Endothelial cell of hepatic sinusoid (primary cell): ENCODE data around the gene HS2ST1.
"Not testable (repeated sequence)": the region's sequence is repeated elsewhere in the genome, so short reads cannot be mapped to it uniquely, and the experiment has no call there.

ENCODE experiments used
- in situ Hi-C: cut with HindIII; loops from 2 replicates; pipeline ENCODE4 v1.10.0; 2017; ENCODE audit warnings: low sequenced_read_pairs

HS2ST1 gene

DNA sequence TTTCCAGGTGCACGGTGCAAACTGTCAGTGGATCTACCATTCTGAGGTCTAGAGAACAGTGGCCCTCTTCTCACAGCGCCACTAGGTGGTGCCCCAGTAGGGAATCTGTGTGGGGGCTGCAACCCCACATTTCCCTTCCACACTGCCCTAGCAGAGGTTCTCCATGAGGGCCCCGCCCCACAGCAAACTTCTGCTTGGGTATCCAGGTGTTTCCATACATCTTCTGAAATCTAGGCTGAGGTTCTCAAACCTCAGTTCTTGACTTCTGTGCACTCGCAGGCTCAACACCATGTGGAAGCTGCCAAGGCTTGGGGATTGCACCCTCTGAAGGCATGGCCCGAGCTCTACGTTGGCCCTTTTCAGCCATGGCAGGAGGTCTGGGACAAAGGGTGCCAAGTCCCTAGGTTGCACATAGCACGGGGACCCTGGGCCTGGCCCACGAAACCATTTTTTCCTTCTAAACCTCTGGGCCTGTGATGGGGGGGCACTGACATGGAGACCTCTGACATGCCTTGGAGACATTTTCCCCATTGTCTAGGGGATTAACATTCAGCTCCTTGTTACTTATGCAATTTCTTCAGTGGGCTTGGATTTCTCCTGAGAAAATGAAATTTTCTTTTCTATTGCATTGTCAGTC lies 10.0 kb downstream of the HS2ST1 start:
- in situ Hi-C loops: no loop called here

DNA sequence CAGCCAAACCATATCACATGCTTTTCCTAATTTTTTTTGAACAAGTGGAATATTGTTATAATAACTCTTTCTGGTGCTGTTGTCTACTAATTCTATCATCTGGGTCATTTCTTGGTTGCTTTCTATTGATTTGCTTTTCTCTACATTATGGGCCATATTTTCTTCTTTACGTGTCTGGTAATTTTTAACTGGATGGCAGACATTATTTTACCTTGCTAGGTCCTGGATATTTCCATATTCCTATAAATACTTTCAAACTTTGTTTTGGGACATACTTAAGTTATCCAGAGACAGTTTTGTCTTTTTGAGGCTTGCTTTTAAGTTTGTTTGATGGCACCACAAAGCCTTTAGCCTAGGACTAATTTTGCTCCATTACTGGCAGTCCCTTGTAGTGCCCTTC lies 11.3 kb downstream of the HS2ST1 start:
- in situ Hi-C loops: loop anchor here (5.0 kb wide), 1 partner anchor 67 kb away; no protein-coding TSS in a partner anchor

DNA sequence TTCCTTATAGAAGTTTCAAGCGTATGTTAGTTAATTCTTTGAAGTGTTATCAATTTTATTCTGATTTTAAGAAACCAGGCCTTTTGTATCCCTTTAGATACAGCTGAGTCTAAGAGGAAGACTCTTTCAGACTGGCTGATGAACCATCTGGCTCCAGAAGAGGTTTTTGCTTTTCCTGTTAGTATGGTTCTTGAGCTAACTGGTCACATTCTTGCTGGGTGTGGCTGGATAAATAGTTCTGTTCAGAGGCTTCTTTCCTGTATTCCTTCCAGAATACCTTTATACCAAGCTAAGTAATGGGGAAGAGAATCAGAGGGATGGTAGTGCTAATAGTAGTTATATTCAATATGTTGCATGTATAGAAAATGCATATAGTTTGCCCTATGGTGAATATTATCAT lies 12.4 kb downstream of the HS2ST1 start:
- in situ Hi-C loops: loop anchor here (5.0 kb wide), 1 partner anchor 65 kb away; no protein-coding TSS in a partner anchor

DNA sequence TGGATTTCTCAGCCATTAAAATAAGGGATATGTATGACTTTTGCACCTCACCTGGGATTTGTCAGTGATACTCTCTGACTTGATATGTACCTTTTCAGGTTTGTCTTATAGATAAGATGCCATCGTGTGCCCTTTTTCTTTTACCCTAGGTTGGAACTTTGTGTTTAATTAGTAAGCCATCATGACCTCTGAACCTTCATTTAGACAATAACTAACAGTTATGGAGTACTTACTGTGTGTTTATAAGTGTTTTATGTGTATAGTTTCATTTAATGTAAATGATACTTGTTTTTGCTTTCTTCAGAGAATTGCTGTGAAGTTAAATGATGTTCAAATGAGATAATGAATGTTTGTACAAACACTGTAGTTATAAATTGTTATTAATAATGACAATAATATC lies 14.4 kb downstream of the HS2ST1 start:
- in situ Hi-C loops: loop anchor here (5.0 kb wide), 1 partner anchor 63 kb away; no protein-coding TSS in a partner anchor

DNA sequence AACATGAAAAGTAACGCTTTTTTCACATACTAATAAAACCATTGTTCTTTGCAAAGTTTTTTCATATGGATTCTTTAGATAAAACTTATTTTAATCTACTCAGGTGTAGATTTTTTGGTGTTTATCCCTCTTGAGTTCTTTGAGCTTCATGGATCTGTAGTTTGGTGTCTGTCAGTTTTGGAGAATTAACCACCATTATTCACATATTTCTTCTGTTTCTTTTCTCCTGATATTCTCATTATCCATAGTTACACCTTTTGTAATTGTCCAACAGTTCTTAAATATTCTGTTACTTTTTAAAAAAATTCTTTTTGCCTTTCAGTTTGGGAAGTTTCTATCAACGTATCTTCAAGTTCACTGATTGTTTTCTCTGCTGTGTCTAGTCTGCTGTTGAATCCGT lies 18.6 kb downstream of the HS2ST1 start:
- in situ Hi-C loops: no loop called here

DNA sequence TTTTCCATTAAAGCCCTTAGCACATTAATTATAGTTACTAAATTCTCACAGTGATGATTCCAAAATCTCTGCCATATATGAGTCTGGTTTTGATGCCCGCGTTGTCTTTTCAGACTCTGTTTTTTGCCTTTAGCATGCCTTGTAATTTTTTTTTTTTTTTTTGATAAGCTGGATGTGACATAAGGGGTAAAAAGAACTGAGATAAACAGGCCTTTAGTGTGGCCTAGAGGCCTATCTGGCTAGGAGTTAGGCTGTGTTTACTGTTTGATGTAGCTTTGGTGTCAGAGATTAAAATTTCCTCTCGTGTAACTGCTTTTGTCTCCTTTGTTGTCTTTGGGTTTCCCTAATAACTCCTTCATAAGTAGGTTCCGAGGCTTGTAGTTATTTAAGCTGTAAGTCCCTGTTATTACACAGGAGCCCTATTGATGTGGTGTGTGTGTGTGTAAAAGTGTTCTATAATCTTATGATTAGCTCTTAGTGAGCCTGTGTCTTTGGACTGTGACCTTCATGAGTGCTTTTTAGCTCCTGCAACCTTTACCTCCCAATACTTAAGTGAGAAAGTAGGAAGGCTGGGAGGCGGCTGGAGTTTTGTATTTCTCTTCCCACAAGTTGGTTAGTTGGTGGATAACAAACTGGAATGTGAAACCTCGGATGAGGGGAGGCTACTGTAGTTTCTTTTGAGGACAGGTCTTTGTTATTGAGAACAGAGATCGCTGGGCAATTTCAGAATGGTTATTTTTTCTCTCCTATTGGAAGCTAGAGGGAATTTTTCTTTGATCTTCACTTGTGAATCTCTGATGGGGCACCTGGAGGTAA lies 19.3 kb downstream of the HS2ST1 start:
- in situ Hi-C loops: no loop called here

DNA sequence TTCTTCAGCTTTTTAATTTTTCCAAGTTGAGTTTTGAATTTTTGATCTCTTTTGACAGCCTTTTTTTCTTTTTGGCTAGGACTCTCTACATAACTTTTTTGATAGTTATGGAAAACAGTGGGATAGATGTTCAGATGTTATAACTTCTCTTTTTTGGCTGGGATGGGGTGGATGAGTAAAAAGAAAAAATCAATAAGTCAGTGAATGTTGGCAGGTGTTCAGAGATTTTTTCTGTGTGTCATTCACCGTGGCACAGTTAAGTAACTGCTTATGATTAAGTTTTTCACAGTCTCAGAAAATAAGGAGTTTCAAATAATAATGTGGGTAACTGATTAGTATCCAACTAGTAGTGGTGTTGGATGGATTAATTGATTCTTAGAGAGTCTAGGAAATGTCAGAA lies 24.0 kb downstream of the HS2ST1 start:
- in situ Hi-C loops: no loop called here

DNA sequence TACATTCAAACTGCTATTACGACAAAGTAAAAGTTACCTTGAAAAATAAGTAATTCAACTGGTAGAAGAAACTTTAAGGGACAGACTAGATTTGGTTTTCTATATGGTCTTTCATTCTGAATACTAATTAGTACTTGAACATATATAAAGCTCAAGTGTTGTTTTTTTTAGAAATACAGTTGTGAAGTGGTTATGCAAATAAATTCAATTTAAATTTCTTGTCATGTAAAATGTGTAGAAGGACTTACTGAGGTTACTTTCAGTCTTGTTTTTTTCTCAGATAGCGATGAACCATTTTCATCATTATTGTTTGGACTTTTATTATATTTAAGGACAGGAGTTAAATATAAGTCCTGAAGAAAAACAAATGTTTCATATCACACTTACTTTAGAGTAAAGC lies 24.4 kb downstream of the HS2ST1 start:
- in situ Hi-C loops: no loop called here

DNA sequence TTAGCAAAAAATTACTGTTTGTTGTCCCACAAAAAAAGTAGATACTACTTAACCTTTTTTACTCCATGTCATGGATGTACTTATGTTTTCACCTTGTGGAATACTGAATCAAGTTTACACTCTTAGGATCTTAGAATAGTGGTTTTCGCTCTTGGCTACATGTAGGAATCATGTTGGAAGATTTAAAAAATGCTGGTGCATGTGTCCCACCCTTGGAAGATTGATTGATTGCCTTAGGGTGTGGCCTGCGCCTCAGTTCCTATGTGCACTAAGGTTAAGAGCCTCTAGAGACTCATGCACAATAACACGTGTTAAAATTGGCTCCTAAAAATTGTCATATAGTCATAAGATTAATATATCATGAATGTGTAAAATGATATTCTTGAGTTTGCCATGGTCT lies 25.0 kb downstream of the HS2ST1 start:
- in situ Hi-C loops: no loop called here

DNA sequence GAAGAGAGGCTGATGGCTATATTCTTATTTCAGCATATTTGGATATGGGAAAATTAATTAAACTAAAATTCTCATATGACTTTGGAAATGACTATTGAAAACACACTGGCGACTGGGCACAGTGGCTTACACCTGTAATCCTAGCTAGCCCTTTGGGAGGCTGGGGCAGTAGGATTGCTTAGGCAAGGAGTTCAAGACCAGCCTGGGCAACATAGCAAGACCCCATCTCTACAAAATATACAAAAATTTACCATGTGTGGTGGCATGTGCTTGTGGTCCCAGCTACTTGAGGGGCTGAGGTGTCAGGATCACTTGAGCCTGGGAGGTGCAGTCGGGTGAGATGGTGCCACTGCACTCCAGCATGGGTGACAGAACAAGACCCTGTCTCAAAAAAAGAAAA lies 26.2 kb downstream of the HS2ST1 start:
- in situ Hi-C loops: no loop called here

DNA sequence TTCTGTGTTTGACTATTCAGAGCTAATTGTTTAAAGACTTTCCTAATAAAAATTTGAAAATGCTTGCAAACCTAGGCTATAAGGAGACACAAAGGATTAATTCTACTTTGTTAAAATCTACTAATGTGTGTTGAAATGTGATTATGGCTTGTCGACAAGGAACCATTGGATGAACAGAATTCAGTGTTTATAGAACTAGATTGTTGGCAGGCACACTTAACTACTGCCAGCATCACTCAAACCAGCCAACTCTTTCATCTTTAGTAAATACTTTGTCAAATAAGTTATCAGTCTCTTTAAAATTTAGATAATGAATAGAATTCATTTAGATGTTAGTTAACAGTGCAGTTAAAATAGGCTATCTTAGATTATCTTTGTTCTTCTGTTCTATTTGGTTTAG lies 27.6 kb downstream of the HS2ST1 start:
- in situ Hi-C loops: no loop called here

DNA sequence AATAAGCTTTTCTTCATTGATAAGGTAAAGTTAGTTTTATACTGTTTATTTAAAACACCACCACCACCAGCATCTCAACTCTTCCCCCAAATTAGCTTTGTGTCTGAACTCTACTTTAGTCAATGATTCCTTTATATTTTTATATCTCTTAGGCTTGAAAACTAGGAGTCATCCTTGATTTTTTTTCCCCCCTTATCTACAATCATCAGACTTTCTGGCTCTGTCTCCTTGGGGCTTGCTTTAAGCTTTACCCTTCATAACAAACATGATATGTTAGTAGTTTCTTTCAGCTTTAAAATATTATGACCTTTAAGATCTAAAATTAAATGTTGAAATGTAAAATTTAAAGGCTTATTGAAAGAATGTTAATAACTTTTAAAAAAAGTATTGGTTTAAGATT lies 28.3 kb downstream of the HS2ST1 start:
- in situ Hi-C loops: no loop called here

DNA sequence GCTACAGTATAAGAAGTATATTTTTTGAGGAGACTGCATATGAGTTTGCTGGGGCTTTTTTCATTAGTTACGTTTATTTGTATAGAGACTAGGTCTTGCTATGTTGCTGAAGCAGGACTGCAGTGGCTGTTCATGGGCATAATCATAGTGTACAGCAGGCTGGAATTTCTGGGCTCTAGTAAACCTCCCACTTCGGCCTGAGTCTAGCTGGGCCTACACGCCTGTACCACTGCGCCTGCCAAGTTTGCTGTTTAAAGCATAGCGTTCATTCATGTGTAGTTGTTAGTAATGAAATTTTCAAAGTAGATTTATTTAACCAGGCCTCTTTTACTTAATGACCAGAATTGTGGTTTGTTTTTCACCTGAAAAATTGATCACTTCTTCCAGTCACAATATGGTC lies 33.8 kb downstream of the HS2ST1 start:
- in situ Hi-C loops: no loop called here

DNA sequence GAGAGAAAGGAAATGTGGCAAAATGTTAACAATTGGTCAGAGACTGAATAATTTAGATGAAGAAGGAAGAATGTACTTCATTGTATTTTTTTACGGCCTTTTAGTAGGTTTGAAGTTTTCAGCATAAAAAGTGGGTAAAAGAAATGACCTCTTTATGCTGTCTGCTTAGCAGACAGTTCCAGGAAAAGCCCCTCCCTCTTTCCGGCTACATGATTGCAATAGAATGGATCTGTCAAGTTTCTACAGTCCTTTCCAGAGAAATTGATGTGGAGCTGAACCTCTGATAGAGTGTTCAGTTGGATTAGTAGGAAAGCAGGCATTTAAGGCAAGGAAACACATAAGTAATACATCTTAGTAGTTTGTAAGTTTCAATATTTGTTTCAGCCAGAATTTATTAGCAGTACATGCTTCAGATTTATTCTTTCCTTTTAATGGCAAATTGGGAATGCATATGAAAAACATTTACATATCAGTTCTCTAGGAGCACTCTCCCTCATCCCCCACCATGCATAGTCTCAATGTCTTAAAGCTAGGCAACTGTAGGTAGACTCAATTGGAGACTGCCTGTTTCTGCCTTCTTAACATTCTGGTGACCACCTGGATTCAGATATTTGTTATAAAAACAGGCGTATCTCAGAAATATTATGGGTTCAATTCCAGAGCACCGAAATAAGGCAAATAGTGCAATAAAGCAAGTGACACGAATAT lies 36.4 kb downstream of the HS2ST1 start:
- in situ Hi-C loops: no loop called here

DNA sequence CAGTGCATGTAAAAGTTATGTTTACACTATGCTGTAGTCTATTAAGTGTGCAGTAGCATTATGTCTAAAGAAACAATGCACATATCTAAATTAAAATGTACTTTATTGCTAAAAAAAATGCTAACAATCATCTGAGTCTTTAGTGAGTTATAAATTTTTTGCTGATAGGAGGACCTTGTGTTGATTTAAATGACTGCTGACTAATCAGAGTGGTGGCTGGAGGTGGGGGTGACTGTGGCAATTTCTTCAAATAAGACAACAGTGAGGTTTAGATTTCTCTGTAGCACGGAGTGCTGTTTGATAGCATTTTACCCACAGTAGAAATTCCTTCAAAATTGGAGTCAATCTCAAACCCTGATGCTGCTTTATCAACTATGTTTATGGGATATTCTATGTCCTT lies 37.0 kb downstream of the HS2ST1 start:
- in situ Hi-C loops: no loop called here

DNA sequence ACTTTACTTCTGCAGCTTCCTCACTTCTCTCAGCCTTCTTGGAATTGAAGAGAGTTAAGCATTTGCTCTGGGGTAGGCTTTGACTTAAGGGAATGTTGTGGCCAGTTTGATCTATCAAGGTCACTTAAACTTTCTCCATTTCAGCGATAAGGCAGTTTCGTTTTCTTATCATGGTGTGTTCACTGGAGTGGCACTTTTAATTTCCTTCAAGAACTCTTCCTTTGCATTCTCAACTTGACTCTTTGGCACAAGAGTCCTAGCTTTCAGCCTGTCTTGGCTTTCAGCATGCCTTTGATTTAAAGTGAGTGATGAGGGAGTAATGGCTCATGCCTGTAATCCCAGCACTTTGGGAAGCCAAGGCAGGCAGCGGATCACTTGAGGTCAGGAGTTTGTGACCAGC lies 38.7 kb downstream of the HS2ST1 start:
- in situ Hi-C loops: no loop called here

DNA sequence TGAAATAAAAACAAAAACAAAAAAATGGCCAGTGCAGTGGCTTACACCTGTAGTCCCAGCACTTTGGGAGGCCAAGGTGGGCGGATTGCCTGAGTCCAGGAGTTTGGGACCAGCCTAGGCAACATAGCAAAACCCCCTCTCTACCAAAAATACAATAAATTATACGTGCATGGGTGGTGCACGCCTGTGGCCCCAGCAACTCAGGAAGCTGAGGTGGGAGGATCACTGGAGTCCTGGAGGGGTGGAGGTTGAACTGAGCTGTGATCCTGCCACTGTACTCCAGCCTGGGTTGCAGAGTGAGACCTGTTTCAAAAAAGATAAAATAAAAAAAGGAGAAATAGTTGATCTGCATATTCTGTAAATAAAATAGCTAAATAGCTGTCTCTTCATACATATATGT lies 41.2 kb downstream of the HS2ST1 start:
- in situ Hi-C loops: no loop called here

DNA sequence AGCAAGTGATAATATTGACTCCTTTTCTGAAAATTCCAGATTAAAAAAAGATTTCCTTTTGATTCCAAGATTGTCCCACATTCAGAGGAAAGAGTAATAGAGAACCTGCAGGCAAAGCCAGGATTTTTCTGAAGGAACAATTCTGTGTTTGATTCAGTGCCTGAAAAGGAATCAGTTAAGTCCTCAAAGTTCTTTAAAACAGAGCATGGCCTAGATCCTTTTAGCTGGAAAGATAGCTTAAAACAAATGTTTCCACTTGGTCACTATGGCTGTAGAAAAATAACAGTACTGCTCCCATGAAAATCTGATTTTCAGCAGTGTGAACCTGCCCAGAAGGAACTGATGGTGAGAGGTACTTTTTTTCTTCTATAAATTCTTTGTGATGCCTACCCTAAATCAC lies 41.8 kb downstream of the HS2ST1 start:
- in situ Hi-C loops: no loop called here

DNA sequence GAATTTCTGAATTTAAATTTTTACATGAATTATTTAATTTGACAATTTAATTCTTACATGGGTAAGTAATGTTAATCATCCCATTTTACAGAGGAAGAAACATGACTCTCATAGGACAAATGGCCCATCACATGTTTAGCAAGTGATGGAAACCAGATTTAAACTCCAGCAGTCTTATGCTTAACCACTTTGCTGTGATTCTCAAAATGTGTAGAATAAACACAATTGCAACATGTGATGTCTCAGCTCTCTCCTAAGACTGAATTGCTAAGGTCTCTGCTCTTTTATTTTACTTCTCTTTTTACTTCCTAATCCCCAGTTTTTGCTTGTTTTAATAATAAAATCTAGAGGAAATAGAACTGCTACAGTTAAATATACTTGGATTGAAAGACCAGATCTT lies 42.8 kb downstream of the HS2ST1 start:
- in situ Hi-C loops: no loop called here

DNA sequence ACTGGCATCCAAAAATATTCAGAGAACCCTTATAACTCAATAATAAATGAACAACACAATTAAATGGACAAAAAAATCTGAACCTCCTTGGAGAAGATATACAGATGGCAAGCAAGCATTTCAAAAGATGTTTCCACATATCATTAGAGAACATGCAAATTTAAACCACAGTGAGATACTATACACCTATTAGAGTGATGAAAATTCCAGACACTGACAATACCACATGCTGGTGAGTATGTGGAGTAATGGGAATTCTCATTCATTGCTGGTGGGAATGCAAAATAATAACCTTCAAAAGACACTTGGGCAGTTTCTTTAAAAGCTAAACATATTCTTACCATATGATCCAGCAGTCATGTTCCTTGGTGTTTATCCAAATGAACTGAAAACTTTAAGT lies 46.1 kb downstream of the HS2ST1 start:
- in situ Hi-C loops: no loop called here

DNA sequence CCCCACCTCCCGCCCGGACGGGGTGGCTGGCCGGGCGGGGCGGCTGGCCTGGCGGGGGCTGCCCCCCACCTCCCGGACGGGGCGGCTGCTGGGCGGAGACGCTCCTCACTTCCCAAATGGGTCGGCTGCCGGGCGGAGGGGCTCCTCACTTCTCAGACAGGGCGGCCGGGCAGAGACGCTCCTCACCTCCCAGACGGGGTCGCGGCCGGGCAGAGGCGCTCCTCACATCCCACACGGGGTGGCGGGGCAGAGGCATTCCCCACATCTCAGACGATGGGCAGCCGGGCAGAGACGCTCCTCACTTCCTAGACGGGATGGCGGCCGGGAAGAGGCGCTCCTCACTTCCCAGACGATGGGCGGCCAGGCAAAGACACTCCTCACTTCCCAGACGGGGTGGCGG lies 49.4 kb downstream of the HS2ST1 start:
- in situ Hi-C loops: not testable (repeated sequence)
